GM19455 (cell line): ENCODE measurements around the gene IDUA.
"Not testable (repeated sequence)": the region's sequence is repeated elsewhere in the genome, so short reads cannot be mapped to it uniquely, and the experiment has no call there.

ENCODE experiments used
- ATAC-seq: cut with Tn5 transposase; IDR thresholded peaks from one replicate; pipeline ENCODE4 v1.9.1; 2021; ENCODE audit not compliant: unreplicated experiment

Gene IDUA

GRCh38 chr4:999240-999863 is 12.5 kb downstream of the IDUA start:
- ATAC-seq, result not testable (repeated sequence)

GRCh38 chr4:999882-1000425 is 13.1 kb downstream of the IDUA start:
- ATAC-seq, result no peak

- no peak for ATAC-seq
Observed at GRCh38 chr4:1000686-1001260, 13.9 kb downstream of the IDUA start.

- no peak for ATAC-seq
Observed at GRCh38 chr4:1001561-1002130, 14.8 kb downstream of the IDUA start.

- ATAC-seq, result no peak
Observed at GRCh38 chr4:1002131-1002630, 15.3 kb downstream of the IDUA start.

GRCh38 chr4:1002631-1003251 is 15.9 kb downstream of the IDUA start:
- no peak for ATAC-seq

- no peak for ATAC-seq
Observed at GRCh38 chr4:1003271-1004070, 16.6 kb downstream of the IDUA start.

- ATAC-seq, result no peak
Observed at GRCh38 chr4:1004071-1004418, 17.2 kb downstream of the IDUA start.

- ATAC-seq, result no peak
Observed at GRCh38 chr4:1004557-1005485, 18.0 kb downstream of the IDUA start.

GRCh38 chr4:1006856-1007255 is 20.0 kb downstream of the IDUA start:
- no peak for ATAC-seq

GRCh38 chr4:1008840-1009541 is 22.1 kb downstream of the IDUA start:
- ATAC-seq, result no peak

GRCh38 chr4:1009542-1010394 is 22.9 kb downstream of the IDUA start:
- peak; percentile 35 for ATAC-seq

- peak; percentile 19 for ATAC-seq
Observed at GRCh38 chr4:1010395-1011021, 23.7 kb downstream of the IDUA start.

- ATAC-seq, result no peak
Observed at GRCh38 chr4:1011022-1011665, 24.3 kb downstream of the IDUA start, which contains the start of gene FGFRL1. TSS of gene FGFRL1 (plus strand) at chr4:1011626. CDS start at chr4:1012486, 860 bp downstream.

- no peak for ATAC-seq
Observed at GRCh38 chr4:1011666-1012033, 24.8 kb downstream of the IDUA start.

GRCh38 chr4:1012034-1012739 is 25.3 kb downstream of the IDUA start:
- no peak for ATAC-seq
